ENCODE results near the gene TTC7B.

- TF ChIP-seq CTCF (IDR thresholded peaks at IDR 0.05) (no peak), POLR2A (IDR thresholded peaks at IDR 0.05) (no peak)
Observed at GRCh38 chr14:90573385-90574105, 242.7 kb downstream of the TTC7B start.

Measured in esophagus squamous epithelium (tissue), 4 donors.